ENCODE data around the gene CYSLTR1. TPM values are rescaled to one million over a fixed set of nuclear protein-coding genes. Genes with fewer than 3 reads are reported as not detected.

The CYSLTR1 gene
- total and polyA plus RNA-seq, 2 experiments from 2014 or later: 0.11 to 0.43 TPM

Other genes starting within 250 kb of the CYSLTR1 start
- gene PGK1, start 223.4 kb downstream of the CYSLTR1 start, total RNA-seq: 236 and 255 TPM in 2 replicates
- 279 and 283 TPM in 2 replicates for gene PGK1, start 223.4 kb downstream of the CYSLTR1 start, polyA plus RNA-seq
- gene TAF9B, start 188.0 kb downstream of the CYSLTR1 start, total RNA-seq: 20.0 and 23.0 TPM in 2 replicates
- 12.0 and 13.5 TPM in 2 replicates for gene TAF9B, start 188.0 kb downstream of the CYSLTR1 start, polyA plus RNA-seq

All from hepatocyte (in vitro differentiated cells).